ENCODE measurements around the gene STXBP3. TPM values are rescaled to one million over a fixed set of nuclear protein-coding genes. Genes with fewer than 3 reads are reported as not detected.

STXBP3 gene
- total and polyA plus RNA-seq, 9 of the 15 experiments (the other 6 are each of a cell fraction or from before 2014, with no cell fraction given) = 32.5 to 52.5 (median 39.2) TPM

DNA sequence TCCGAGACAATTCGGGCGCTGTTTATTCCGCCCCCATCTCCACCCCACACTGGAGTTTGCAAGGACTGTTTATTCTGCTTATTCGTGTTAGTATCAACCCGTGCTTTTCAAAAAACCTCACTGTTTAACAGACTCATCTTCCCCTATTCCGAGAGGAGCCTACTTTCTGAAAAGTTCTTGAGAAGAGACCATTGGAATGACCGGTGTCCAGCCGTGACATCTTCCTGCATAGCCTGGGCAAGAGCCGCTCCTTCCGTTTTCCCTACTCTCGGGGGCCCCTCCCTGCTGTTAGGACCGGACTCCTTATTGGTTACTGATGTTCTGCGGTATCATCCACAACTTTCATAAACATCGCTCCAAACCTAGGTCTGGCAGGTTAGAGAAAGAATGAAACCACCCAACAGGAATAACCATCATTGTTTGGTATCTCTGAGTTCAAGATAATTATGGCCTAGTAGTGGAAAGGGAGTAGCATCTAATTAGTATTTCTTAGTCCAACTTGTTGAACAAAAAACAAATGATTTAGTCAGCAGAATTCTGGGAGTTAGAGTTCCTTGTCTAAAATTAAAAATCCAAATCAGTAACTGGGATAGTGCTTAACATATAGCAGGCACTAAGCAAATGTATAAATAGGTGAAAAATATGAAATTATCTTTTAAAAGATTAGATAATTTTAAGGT is 837 bp downstream of the STXBP3 start (continued):
- TF ChIP-seq, protein P1, sequence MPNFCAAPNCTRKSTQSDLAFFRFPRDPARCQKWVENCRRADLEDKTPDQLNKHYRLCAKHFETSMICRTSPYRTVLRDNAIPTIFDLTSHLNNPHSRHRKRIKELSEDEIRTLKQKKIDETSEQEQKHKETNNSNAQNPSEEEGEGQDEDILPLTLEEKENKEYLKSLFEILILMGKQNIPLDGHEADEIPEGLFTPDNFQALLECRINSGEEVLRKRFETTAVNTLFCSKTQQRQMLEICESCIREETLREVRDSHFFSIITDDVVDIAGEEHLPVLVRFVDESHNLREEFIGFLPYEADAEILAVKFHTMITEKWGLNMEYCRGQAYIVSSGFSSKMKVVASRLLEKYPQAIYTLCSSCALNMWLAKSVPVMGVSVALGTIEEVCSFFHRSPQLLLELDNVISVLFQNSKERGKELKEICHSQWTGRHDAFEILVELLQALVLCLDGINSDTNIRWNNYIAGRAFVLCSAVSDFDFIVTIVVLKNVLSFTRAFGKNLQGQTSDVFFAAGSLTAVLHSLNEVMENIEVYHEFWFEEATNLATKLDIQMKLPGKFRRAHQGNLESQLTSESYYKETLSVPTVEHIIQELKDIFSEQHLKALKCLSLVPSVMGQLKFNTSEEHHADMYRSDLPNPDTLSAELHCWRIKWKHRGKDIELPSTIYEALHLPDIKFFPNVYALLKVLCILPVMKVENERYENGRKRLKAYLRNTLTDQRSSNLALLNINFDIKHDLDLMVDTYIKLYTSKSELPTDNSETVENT (CRISPR knock-in tag; IDR thresholded peaks at IDR 0.05) = peak; percentile 26; the same call in 1 of the 2 replicates
- TF ChIP-seq PTBP1 (IDR thresholded peaks at IDR 0.05; ENCODE audit: low read depth, low read length) (no peak), SRSF1 (IDR thresholded peaks at IDR 0.05; ENCODE audit: low read depth, low read length) (no peak), C11orf30 (IDR thresholded peaks at IDR 0.05; ENCODE audit: low read depth) (peak; percentile 87), DPF2 (IDR thresholded peaks at IDR 0.05) (peak; percentile 67; the same call in 1 of the 2 replicates), RHOXF2B (CRISPR knock-in tag; conservative IDR thresholded peaks at IDR 0.05) (no peak), RBM34 (IDR thresholded peaks at IDR 0.05; ENCODE audit: borderline replicate concordance, insufficient read depth, low read length) (no peak), CSDE1 (IDR thresholded peaks at IDR 0.05) (0 out of 4 replicates have a peak, but pooled peaks of 1 of the 2 experiments have one; percentile 13), CBFB (CRISPR knock-in tag; IDR thresholded peaks at IDR 0.05) (no peak), KAT8 (IDR thresholded peaks at IDR 0.05; ENCODE audit: low read depth) (no peak), IRF2 (CRISPR knock-in tag; IDR thresholded peaks at IDR 0.05) (no peak), TAF15 (IDR thresholded peaks at IDR 0.05; ENCODE audit: low read depth, low read length) (no peak), NRF1 (conservative IDR thresholded peaks at IDR 0.05 in 1 of 2, IDR thresholded peaks at IDR 0.05 in 1 of 2) (peak; percentile 69 to 74), ARID1B (IDR thresholded peaks at IDR 0.05) (no peak), HDAC6 (IDR thresholded peaks at IDR 0.05; ENCODE audit: low read depth, low read length) (no peak), KLF13 (tag; IDR thresholded peaks at IDR 0.05; ENCODE audit: borderline replicate concordance, low read depth) (no peak), MTA2 (IDR thresholded peaks at IDR 0.05; ENCODE audit: low read depth) (no peak)
- TF ChIP-seq, protein P2, sequence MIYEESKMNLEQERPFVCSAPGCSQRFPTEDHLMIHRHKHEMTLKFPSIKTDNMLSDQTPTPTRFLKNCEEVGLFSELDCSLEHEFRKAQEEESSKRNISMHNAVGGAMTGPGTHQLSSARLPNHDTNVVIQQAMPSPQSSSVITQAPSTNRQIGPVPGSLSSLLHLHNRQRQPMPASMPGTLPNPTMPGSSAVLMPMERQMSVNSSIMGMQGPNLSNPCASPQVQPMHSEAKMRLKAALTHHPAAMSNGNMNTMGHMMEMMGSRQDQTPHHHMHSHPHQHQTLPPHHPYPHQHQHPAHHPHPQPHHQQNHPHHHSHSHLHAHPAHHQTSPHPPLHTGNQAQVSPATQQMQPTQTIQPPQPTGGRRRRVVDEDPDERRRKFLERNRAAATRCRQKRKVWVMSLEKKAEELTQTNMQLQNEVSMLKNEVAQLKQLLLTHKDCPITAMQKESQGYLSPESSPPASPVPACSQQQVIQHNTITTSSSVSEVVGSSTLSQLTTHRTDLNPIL (CRISPR knock-in tag; IDR thresholded peaks at IDR 0.05) = no peak
- TF ChIP-seq, protein P3, sequence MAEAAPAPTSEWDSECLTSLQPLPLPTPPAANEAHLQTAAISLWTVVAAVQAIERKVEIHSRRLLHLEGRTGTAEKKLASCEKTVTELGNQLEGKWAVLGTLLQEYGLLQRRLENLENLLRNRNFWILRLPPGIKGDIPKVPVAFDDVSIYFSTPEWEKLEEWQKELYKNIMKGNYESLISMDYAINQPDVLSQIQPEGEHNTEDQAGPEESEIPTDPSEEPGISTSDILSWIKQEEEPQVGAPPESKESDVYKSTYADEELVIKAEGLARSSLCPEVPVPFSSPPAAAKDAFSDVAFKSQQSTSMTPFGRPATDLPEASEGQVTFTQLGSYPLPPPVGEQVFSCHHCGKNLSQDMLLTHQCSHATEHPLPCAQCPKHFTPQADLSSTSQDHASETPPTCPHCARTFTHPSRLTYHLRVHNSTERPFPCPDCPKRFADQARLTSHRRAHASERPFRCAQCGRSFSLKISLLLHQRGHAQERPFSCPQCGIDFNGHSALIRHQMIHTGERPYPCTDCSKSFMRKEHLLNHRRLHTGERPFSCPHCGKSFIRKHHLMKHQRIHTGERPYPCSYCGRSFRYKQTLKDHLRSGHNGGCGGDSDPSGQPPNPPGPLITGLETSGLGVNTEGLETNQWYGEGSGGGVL (CRISPR knock-in tag; IDR thresholded peaks at IDR 0.05) = no peak
- TF ChIP-seq, protein P4, sequence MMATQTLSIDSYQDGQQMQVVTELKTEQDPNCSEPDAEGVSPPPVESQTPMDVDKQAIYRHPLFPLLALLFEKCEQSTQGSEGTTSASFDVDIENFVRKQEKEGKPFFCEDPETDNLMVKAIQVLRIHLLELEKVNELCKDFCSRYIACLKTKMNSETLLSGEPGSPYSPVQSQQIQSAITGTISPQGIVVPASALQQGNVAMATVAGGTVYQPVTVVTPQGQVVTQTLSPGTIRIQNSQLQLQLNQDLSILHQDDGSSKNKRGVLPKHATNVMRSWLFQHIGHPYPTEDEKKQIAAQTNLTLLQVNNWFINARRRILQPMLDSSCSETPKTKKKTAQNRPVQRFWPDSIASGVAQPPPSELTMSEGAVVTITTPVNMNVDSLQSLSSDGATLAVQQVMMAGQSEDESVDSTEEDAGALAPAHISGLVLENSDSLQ (IDR thresholded peaks at IDR 0.05) = peak; percentile 8
- TF ChIP-seq, protein P5, sequence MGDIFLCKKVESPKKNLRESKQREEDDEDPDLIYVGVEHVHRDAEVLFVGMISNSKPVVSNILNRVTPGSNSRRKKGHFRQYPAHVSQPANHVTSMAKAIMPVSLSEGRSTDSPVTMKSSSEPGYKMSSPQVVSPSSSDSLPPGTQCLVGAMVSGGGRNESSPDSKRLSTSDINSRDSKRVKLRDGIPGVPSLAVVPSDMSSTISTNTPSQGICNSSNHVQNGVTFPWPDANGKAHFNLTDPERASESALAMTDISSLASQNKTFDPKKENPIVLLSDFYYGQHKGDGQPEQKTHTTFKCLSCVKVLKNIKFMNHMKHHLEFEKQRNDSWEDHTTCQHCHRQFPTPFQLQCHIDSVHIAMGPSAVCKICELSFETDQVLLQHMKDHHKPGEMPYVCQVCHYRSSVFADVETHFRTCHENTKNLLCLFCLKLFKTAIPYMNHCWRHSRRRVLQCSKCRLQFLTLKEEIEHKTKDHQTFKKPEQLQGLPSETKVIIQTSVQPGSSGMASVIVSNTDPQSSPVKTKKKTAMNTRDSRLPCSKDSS (IDR thresholded peaks at IDR 0.05; ENCODE audit: low read depth, partially characterized antibody) = no peak
